Lung (tissue), 12 donors: Measurements from ENCODE around the gene CHRDL2. TPM values are rescaled to one million over a fixed set of nuclear protein-coding genes. Genes with fewer than 3 reads are reported as not detected.

Experiments used
- ATAC-seq: fragments of 200-7000 bp; cut with Tn5 transposase; one replicate; pipeline ENCODE4 v1.9.1; 2020; ENCODE audit warnings: moderate number of reproducible peaks; ENCODE audit not compliant: insufficient read depth, low FRiP score
- DNase-seq, 3 donors: peaks; one replicate each; pipeline ENCODE4 v3.0.0-alpha.2; 2013 to 2017
- H3K27ac ChIP-seq, 2 donors: one replicate each; pipeline ENCODE4 v1.5.1; 2013; ENCODE audit warnings: mild to moderate bottlenecking in 2 of 2, moderate library complexity in 2 of 2, control low read depth in 1 of 2, inconsistent platforms in 1 of 2, low read depth in 1 of 2, low read length in 1 of 2
- H3K27me3 ChIP-seq, 3 donors: one replicate each; pipeline ENCODE4 v1.5.1; 2013; ENCODE audit warnings: low read length in 2 of 3; ENCODE audit not compliant: control insufficient read depth in 3 of 3, insufficient read depth in 3 of 3
- H3K36me3 ChIP-seq, 4 donors: one replicate each; pipeline ENCODE4 v1.5.1; 2013; ENCODE audit warnings: low read length in 4 of 4, mild to moderate bottlenecking in 1 of 4, moderate library complexity in 1 of 4; ENCODE audit not compliant: control insufficient read depth in 4 of 4, insufficient read depth in 4 of 4
- H3K4me1 ChIP-seq, 5 donors: one replicate each; pipeline ENCODE4 v1.5.1; 2013; ENCODE audit warnings: low read length in 5 of 5, mild to moderate bottlenecking in 2 of 5, moderate library complexity in 1 of 5; ENCODE audit not compliant: control insufficient read depth in 5 of 5, insufficient read depth in 5 of 5
- H3K4me3 ChIP-seq: one replicate; pipeline ENCODE4 v1.5.1; 2013; ENCODE audit warnings: mild to moderate bottlenecking, control low read depth, moderate library complexity
- H3K9ac ChIP-seq, 2 donors: one replicate each; pipeline ENCODE4 v1.5.1; 2013; ENCODE audit warnings: low read length in 2 of 2, control low read depth in 1 of 2; ENCODE audit not compliant: insufficient read depth in 1 of 2
- H3K9me3 ChIP-seq, 4 donors: one replicate each; pipeline ENCODE4 v1.5.1; 2013; ENCODE audit warnings: low read length in 3 of 4, mild to moderate bottlenecking in 1 of 4, moderate library complexity in 1 of 4; ENCODE audit not compliant: control insufficient read depth in 4 of 4, insufficient read depth in 3 of 4
- WGBS, 2 donors: extraction: QIAGEN DNeasy Blood & Tissue Kit; methylation state at CpG; one replicate each; pipeline ENCODE4 v1.1.7; 2013; 5-methylcytosine and 5-hydroxymethylcytosine counted together
- polyA plus RNA-seq, 2 donors: library from polyadenylated mRNA; stranded (reverse); fragments of 200-250 nt; gene quantifications; one replicate each; pipeline ENCODE4 v1.2.1, GENCODE V29; 2013
- total RNA-seq, 2 donors: library from RNA; depleted of rRNA in 1 of 2; stranded (reverse); fragments of >200 nt in 1 of 2; gene quantifications; one replicate each; pipeline ENCODE4 v1.2.1, GENCODE V29; 2014 to 2021
- TF ChIP-seq, protein P1 (sequence below): IDR thresholded peaks from 2 replicates; pipeline ENCODE4 v1.5.1; 2012; ENCODE audit warnings: mild to moderate bottlenecking; ENCODE audit errors: control extremely low read depth, extremely low read depth
- donor health status: control.
- donor health status: control.
- donor health status: Bipolar disorder and iron deficiency.
- donor health status: healthy.
- donor health status: DM: yes; HTN: yes; CAD: no.

Gene CHRDL2
- total and polyA plus RNA-seq, 4 donors, result 1.7 to 5.9 (median 4.8) TPM

GRCh38 chr11:74686792-74687191 is 44.4 kb downstream of the CHRDL2 start:
- no peak for ATAC-seq
- TF ChIP-seq, protein P1, sequence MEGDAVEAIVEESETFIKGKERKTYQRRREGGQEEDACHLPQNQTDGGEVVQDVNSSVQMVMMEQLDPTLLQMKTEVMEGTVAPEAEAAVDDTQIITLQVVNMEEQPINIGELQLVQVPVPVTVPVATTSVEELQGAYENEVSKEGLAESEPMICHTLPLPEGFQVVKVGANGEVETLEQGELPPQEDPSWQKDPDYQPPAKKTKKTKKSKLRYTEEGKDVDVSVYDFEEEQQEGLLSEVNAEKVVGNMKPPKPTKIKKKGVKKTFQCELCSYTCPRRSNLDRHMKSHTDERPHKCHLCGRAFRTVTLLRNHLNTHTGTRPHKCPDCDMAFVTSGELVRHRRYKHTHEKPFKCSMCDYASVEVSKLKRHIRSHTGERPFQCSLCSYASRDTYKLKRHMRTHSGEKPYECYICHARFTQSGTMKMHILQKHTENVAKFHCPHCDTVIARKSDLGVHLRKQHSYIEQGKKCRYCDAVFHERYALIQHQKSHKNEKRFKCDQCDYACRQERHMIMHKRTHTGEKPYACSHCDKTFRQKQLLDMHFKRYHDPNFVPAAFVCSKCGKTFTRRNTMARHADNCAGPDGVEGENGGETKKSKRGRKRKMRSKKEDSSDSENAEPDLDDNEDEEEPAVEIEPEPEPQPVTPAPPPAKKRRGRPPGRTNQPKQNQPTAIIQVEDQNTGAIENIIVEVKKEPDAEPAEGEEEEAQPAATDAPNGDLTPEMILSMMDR, result no peak
- WGBS, 2 donors, result 73 to 76% methylated on average over 4 of the region's 4 CpGs

GRCh38 chr11:74685905-74686304 is 45.3 kb downstream of the CHRDL2 start:
- DNase-seq (peak in 2 of 3 donors; percentile 7 to 13), ATAC-seq (no peak)
- WGBS, 2 donors, result 76 to 82% methylated on average over 3 of the region's 3 CpGs
- Histone ChIP-seq H3K27ac (no peak overlapping the region), H3K9me3 (no peaks in the 10 kb centered on the region), H3K27me3 (no peaks in the 10 kb centered on the region), H3K4me1 (peaks cover 0 to 5% (median 0%) of the 10 kb centered on the region in 5 donors), H3K4me3 (no peak overlapping the region), H3K9ac (no peak overlapping the region), H3K36me3 (no peaks in the 10 kb centered on the region)
- TF ChIP-seq, protein P1, result no peak

More at GRCh38 chr11:74686792-74687191, 44.4 kb downstream of the CHRDL2 start:
- peaks cover 0 to 5% (median 0%) of the 10 kb centered on the region in 5 donors for H3K4me1 ChIP-seq
- H3K4me3 ChIP-seq, result no peak overlapping the region
- no peak overlapping the region for H3K9ac ChIP-seq
- DNase-seq, result peak in 1 of 3 donors; percentile 8
- H3K9me3 ChIP-seq, result no peaks in the 10 kb centered on the region
- no peaks in the 10 kb centered on the region for H3K27me3 ChIP-seq
- no peak overlapping the region for H3K27ac ChIP-seq
- no peaks in the 10 kb centered on the region for H3K36me3 ChIP-seq

DNA sequence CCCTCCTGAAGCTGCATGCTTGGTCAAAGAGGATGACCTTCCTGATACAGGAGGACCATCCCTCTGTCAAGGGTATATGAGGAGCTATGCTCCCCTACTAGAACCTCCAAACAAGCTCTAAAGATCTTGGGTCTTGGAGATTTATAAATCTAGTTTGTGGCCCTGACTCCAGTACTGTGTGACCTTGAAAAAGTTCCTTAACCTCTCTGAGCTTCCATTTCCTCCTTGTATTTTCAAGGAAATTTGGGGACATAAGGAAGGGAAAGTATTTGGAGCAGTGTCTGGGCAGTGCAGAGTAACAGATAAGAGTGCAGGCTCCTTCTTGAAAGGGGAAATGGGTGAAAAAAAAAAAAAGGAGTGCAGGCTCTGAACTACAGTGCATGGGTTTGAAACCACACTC is 45.9 kb downstream of the CHRDL2 start:
- no peak overlapping the region for H3K4me3 ChIP-seq
- H3K4me1 ChIP-seq, result peaks cover 0 to 5% (median 0%) of the 10 kb centered on the region in 5 donors
- DNase-seq (no peak), ATAC-seq (no peak)
- H3K9ac ChIP-seq, result no peak overlapping the region
- no peak overlapping the region for H3K27ac ChIP-seq
- no peaks in the 10 kb centered on the region for H3K9me3 ChIP-seq
- TF ChIP-seq, protein P1, result no peak
- no peaks in the 10 kb centered on the region for H3K36me3 ChIP-seq
- no peaks in the 10 kb centered on the region for H3K27me3 ChIP-seq

- H3K4me1 ChIP-seq, result peaks cover 0 to 5% (median 0%) of the 10 kb centered on the region in 5 donors
- no peaks in the 10 kb centered on the region for H3K9me3 ChIP-seq
- no peak for ATAC-seq
- DNase-seq, result peak in 1 of 3 donors; percentile 6
- no peak overlapping the region for H3K27ac ChIP-seq
- no peaks in the 10 kb centered on the region for H3K36me3 ChIP-seq
- WGBS, 2 donors, result 94 to 97% methylated on average over 1 of the region's 1 CpG
- no peak overlapping the region for H3K9ac ChIP-seq
- H3K27me3 ChIP-seq, result no peaks in the 10 kb centered on the region
- no peak overlapping the region for H3K4me3 ChIP-seq
- TF ChIP-seq, protein P1, result no peak
These were observed 46.6 kb downstream of the CHRDL2 start for GRCh38 chr11:74684661-74685060.
